ENCODE results near the gene ACOX2.

Gene ACOX2

DNA sequence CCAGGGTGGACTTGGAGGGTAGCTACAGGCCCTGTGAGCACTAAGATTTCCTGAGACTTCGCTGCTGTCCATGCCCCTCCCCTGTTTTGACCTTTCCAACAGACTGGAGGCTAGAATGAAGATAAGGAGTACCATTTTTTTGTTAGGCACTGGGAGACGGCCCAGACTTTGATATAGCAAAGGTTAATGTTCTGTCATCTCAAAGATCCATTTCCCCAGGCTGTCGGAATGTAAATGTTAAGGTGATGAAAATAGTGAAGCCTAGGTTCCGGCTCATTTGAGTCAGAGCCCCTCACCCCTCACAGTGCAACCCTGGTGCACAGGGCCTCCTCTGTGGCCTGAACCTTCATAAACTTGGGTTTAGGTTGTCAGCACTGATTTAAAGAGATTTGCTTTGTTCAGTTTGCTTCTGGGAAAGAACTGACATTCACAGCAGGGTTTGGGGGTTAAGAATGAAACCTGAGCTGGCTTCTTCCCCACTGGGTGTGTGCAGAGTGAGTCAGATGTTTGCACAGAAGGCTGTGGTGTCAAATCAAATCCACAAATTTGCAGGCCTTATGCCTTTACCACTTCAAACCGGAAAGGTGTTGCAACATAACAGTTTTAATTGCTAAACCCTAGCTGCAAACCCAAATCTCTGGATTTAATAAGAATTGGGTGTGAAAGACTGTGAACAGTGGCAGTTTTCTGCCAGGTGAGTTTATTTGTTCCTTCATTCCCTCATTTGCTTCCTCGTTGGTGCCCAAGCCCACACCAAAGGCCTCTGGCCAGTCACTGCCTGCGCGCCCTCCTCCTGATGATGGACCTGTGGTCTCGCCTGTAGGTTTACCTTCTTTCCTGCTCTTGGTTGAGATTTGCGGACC is 65.7 kb downstream of the ACOX2 start:
- peak; percentile 34 for DNase-seq (ENCODE audit: low spot score)
- TF ChIP-seq, protein P1, sequence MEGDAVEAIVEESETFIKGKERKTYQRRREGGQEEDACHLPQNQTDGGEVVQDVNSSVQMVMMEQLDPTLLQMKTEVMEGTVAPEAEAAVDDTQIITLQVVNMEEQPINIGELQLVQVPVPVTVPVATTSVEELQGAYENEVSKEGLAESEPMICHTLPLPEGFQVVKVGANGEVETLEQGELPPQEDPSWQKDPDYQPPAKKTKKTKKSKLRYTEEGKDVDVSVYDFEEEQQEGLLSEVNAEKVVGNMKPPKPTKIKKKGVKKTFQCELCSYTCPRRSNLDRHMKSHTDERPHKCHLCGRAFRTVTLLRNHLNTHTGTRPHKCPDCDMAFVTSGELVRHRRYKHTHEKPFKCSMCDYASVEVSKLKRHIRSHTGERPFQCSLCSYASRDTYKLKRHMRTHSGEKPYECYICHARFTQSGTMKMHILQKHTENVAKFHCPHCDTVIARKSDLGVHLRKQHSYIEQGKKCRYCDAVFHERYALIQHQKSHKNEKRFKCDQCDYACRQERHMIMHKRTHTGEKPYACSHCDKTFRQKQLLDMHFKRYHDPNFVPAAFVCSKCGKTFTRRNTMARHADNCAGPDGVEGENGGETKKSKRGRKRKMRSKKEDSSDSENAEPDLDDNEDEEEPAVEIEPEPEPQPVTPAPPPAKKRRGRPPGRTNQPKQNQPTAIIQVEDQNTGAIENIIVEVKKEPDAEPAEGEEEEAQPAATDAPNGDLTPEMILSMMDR (IDR thresholded peaks at IDR 0.05; ENCODE audit: extremely low read depth, missing control alignments): no peak

GRCh38 chr3:58470363-58471024 is 66.5 kb downstream of the ACOX2 start:
- DNase-seq (ENCODE audit: low spot score): no peak
- TF ChIP-seq, protein P1 (IDR thresholded peaks at IDR 0.05; ENCODE audit: extremely low read depth, missing control alignments): no peak

DNA sequence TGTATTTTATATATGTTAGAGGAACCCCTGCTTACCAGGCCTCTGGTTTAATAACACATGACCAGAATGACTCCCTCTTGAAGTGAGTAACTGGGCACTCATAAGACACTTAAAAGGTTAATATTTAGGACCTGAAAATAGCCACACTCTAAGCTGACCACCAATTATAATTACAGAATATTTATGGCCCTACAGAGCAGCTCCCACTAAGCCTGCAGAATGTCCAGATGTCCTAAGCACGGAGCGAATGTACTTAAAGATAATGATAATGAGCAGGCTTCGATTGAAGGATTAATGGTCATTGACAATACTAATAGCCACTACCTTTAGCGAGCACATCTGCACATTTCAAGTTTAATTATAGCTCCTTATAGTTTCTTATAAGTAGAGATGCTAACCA is 67.9 kb downstream of the ACOX2 start:
- no peak for DNase-seq (ENCODE audit: low spot score)
- TF ChIP-seq, protein P1 (IDR thresholded peaks at IDR 0.05; ENCODE audit: extremely low read depth, missing control alignments): no peak

DNA sequence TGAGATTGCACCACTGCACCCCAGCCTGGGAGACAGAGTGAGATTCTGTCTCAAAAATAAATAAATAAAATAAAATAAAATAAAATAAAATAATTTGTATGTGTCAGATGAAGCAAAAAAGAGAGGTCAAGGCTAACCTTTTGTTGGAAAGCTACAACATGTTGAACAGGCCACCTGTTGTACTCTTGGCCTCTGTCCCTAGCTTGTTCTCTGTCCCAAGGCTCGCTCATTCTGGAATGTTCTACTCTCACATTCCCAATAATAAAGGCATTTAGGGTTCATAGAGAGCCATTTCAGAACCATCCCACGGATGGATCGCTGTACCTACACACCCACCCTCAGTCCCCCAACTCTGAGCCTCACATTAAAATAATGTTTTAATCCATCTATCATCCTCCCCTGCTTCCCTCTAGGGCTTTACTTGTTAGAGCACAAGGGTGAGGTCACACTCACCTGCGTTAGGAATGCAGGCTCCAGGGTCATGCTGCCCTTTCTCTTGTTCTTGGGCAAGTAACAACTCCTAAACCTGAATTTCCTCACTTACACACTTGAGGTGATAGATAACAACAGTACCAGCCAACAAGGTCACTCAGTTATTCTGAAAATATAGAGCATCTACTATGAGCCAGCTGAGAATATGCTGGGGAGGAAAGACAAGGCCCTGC is 70.0 kb downstream of the ACOX2 start:
- DNase-seq (ENCODE audit: low spot score): no peak

GRCh38 chr3:58464866-58465265 is 72.1 kb downstream of the ACOX2 start:
- DNase-seq (ENCODE audit: low spot score): no peak
- TF ChIP-seq, protein P1 (IDR thresholded peaks at IDR 0.05; ENCODE audit: extremely low read depth, missing control alignments): no peak

More for the DNA sequence above, 70.0 kb downstream of the ACOX2 start:
- TF ChIP-seq, protein P1 (IDR thresholded peaks at IDR 0.05; ENCODE audit: extremely low read depth, missing control alignments): no peak

GRCh38 chr3:58463942-58464271 is 73.1 kb downstream of the ACOX2 start:
- no peak for DNase-seq (ENCODE audit: low spot score)
- TF ChIP-seq, protein P1 (IDR thresholded peaks at IDR 0.05; ENCODE audit: extremely low read depth, missing control alignments): no peak
